ENCODE data around the gene C1orf226. TPM values are rescaled to one million over a fixed set of nuclear protein-coding genes. Genes with fewer than 3 reads are reported as not detected.

C1orf226 gene, protein sequence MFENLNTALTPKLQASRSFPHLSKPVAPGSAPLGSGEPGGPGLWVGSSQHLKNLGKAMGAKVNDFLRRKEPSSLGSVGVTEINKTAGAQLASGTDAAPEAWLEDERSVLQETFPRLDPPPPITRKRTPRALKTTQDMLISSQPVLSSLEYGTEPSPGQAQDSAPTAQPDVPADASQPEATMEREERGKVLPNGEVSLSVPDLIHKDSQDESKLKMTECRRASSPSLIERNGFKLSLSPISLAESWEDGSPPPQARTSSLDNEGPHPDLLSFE
- 10 to 100 TPM in 2 of 3 donors, 1 to 10 TPM in 1; 4.2 to 21.1 (median 13.8) TPM for total RNA-seq

DNA sequence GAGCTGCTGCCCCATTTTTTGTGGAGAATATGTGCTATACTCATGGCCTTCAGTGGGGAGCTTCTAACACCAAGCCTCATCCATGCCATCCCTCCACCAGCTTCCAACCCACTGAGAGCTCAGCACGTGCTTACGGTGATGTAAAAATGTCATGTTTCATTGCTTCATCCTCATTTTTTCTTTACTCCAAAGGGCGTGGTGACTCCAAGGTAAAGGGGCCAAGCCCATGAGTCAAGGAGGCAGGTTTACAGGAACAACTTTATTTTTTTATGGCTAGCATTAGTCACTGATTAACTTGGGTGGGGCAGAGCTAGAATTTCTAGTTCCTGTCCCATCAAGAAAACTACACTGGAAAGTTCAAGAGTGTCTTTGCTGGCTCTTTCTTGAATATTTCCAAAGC, at the start of gene C1orf226:
Gene C1orf226 (plus strand): TSS at position 346 of the 400 bp plus-strand sequence. CDS start 174 bp downstream, outside the sequence.
- H3K9me3 ChIP-seq: no peaks in the 10 kb centered on the region
- H3K27ac ChIP-seq: no peak within 1 kb of the TSS
- H3K36me3 ChIP-seq: no peaks in the 10 kb centered on the region
- intact Hi-C loops (cut with DNase I; ENCODE audit: low total_unique reads): no loop called here
- H3K4me1 ChIP-seq: no peaks in the 10 kb centered on the region
- no peaks in the 10 kb centered on the region for H3K27me3 ChIP-seq
- TF ChIP-seq, protein P1, sequence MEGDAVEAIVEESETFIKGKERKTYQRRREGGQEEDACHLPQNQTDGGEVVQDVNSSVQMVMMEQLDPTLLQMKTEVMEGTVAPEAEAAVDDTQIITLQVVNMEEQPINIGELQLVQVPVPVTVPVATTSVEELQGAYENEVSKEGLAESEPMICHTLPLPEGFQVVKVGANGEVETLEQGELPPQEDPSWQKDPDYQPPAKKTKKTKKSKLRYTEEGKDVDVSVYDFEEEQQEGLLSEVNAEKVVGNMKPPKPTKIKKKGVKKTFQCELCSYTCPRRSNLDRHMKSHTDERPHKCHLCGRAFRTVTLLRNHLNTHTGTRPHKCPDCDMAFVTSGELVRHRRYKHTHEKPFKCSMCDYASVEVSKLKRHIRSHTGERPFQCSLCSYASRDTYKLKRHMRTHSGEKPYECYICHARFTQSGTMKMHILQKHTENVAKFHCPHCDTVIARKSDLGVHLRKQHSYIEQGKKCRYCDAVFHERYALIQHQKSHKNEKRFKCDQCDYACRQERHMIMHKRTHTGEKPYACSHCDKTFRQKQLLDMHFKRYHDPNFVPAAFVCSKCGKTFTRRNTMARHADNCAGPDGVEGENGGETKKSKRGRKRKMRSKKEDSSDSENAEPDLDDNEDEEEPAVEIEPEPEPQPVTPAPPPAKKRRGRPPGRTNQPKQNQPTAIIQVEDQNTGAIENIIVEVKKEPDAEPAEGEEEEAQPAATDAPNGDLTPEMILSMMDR (IDR thresholded peaks at IDR 0.05): no peak
- TF ChIP-seq POLR2AphosphoS5 (IDR thresholded peaks at IDR 0.05): no peak
- no peak for TF ChIP-seq POLR2A (IDR thresholded peaks at IDR 0.05)
- DNase-seq (ENCODE audit: low spot score in 2 of 2): no peak
- H3K4me3 ChIP-seq: no peak within 1 kb of the TSS

DNA sequence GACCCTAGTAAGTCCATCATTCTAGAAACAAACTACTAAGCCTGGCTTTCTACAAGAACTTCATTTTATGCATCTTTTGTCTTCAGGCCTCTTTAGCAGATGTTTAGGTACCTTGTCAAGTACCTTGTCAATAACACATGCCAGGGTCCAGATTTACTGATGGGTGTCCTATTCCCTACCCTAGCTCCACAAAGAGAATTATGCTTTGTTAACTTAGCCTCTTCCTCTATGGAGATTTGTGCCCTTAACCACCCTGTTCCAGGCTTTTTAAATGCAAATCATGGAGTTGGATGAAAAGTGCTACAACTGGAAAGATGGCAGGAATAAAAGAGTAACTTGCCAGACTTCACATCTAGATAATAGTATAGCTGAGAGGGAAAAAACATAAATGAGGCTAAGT, 47.5 kb upstream of the C1orf226 start:
- H3K27ac ChIP-seq: no peak overlapping the region

DNA sequence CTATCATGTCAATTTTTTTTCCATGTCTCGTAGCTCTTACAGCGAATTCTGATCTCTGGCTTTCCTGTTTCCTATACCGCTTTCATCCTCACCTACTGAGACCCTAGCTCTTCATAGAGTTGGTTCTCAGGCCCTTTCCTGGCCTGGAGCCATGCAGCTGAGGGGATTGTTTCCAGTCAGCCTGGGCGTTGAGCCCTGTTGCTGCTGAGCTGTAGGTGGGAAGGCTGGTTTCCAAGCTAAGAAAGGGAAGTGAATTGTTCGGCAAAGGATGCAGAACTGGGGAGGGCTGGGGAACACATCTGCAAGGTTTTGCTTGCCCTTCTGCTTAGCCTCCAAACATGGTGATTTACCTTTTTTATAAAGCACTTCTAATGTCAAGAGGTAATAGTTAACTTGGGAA, 46.4 kb upstream of the C1orf226 start:
- Histone ChIP-seq H3K27ac (peak overlapping the region in 1 of 2 donors; percentile 4), H3K36me3 (no peaks in the 10 kb centered on the region), H3K4me3 (no peak overlapping the region), H3K27me3 (no peaks in the 10 kb centered on the region), H3K4me1 (no peaks in the 10 kb centered on the region), H3K9me3 (no peaks in the 10 kb centered on the region)
- intact Hi-C loops (cut with DNase I; ENCODE audit: low total_unique reads): no loop called here
- no peak for DNase-seq (ENCODE audit: low spot score in 2 of 2)
- TF ChIP-seq, protein P1 (IDR thresholded peaks at IDR 0.05): no peak
- TF ChIP-seq POLR2AphosphoS5 (IDR thresholded peaks at IDR 0.05) (no peak), POLR2A (IDR thresholded peaks at IDR 0.05) (no peak)

More for the DNA sequence above, 47.5 kb upstream of the C1orf226 start:
- no peaks in the 10 kb centered on the region for H3K4me1 ChIP-seq
- no peaks in the 10 kb centered on the region for H3K36me3 ChIP-seq
- no peaks in the 10 kb centered on the region for H3K9me3 ChIP-seq
- no peak overlapping the region for H3K4me3 ChIP-seq
- no peaks in the 10 kb centered on the region for H3K27me3 ChIP-seq
- intact Hi-C loops (cut with DNase I; ENCODE audit: low total_unique reads): no loop called here
- no peak for DNase-seq (ENCODE audit: low spot score in 2 of 2)
- no peak for TF ChIP-seq POLR2AphosphoS5 (IDR thresholded peaks at IDR 0.05)

DNA sequence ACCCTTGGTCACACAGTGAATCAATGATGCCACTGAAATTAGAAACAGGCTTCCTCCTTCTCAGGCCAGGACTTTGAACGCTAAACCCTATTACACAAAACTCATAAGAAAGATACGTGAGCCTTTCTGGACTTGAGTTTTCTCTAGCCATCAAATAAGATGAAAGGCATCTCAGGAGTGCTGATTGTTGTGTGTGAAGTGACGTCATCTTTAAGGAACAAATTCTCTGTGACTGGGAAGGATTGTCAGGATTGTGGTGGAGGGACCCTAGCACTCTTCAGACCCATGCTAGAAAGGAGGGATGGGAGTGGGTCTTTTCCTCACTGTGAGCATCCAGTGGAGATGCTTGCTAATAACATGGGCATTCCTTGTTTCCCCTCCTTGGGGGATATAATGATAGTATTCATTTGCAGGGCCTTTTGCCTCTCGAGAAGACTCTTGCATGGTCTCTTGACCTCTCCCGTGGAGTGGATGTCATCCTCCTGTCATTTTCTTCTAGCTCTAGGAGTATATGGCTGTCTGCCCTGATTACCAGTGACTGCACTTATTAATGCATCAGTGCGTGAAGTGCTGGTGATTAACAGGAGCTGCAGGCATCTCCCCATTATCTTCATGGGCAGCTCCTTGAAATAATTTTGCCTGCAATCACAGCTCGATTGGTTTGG, 44.8 kb upstream of the C1orf226 start:
- no peak overlapping the region for H3K27ac ChIP-seq
- no peaks in the 10 kb centered on the region for H3K4me1 ChIP-seq
- no peak overlapping the region for H3K4me3 ChIP-seq
- intact Hi-C loops (cut with DNase I; ENCODE audit: low total_unique reads): no loop called here
- H3K9me3 ChIP-seq: no peaks in the 10 kb centered on the region
- TF ChIP-seq POLR2A (IDR thresholded peaks at IDR 0.05) (no peak), POLR2AphosphoS5 (IDR thresholded peaks at IDR 0.05) (no peak)
- TF ChIP-seq, protein P1 (IDR thresholded peaks at IDR 0.05): no peak
- no peaks in the 10 kb centered on the region for H3K27me3 ChIP-seq
- DNase-seq (ENCODE audit: low spot score in 2 of 2): no peak
- H3K36me3 ChIP-seq: no peaks in the 10 kb centered on the region

DNA sequence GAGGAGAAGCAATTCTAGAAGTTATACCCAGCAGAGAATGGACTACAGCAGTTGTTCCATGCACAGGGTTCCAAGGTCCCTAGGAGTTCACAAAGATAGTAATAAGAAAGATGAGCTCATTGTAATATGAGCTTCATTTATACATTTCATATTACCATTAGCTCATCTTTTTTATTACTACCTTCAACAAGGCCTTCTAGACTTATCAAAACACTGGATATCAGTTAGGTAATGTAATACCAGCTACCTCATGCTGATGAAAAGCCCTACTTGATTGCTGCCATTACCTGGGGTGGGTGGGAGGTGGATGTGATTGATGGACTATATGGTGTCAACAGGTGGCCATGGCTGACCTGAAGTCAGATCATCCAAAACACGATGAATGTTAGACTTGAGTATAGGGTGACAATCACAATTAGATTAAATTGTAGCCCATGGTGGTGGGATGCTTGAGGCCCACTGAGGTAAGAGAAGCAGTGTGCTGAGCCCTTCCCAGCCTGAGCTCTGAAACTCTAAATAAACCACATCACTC, 39.0 kb upstream of the C1orf226 start:
- Histone ChIP-seq H3K4me3 (no peak overlapping the region), H3K4me1 (no peaks in the 10 kb centered on the region), H3K9me3 (no peaks in the 10 kb centered on the region), H3K27me3 (no peaks in the 10 kb centered on the region), H3K36me3 (no peaks in the 10 kb centered on the region), H3K27ac (no peak overlapping the region)
- intact Hi-C loops (cut with DNase I; ENCODE audit: low total_unique reads): no loop called here
- TF ChIP-seq POLR2AphosphoS5 (IDR thresholded peaks at IDR 0.05) (no peak), POLR2A (IDR thresholded peaks at IDR 0.05) (no peak)
- TF ChIP-seq, protein P1 (IDR thresholded peaks at IDR 0.05): no peak
- DNase-seq (ENCODE audit: low spot score in 2 of 2): no peak

Data from breast epithelium (tissue), 4 donors.